ENCODE results near the gene MAN1B1. TPM values are rescaled to one million over a fixed set of nuclear protein-coding genes. Genes with fewer than 3 reads are reported as not detected.
A peak's percentile ranks its signal among the peaks of the same experiment; 100 is the strongest.

Gene MAN1B1
- total RNA-seq, 2 donors from 2014 or later: 67.4 to 107 TPM

GRCh38 chr9:137111788-137112563 lies 25.2 kb downstream of the MAN1B1 start:
- 91% methylated on average over 19 of the region's 35 CpGs for WGBS
- no peak overlapping the region for H3K27ac ChIP-seq
- intact Hi-C loops (cut with DNase I): no loop called here
- H3K9me3 ChIP-seq: no peaks in the 10 kb centered on the region
- DNase-seq (ENCODE audit: low spot score): no peak
- no peaks in the 10 kb centered on the region for H3K27me3 ChIP-seq (replicated peaks; ENCODE audit: insufficient read depth)
- H3K4me1 ChIP-seq (replicated peaks): no peaks in the 10 kb centered on the region
- H3K4me3 ChIP-seq: no peak overlapping the region
- peaks cover 0 to 15% of the 10 kb centered on the region in 2 donors for H3K36me3 ChIP-seq
- TF ChIP-seq POLR2AphosphoS5 (IDR thresholded peaks at IDR 0.05): no peak
- no peak for TF ChIP-seq POLR2A (IDR thresholded peaks at IDR 0.05)
- TF ChIP-seq CTCF (IDR thresholded peaks at IDR 0.05): no peak

DNA sequence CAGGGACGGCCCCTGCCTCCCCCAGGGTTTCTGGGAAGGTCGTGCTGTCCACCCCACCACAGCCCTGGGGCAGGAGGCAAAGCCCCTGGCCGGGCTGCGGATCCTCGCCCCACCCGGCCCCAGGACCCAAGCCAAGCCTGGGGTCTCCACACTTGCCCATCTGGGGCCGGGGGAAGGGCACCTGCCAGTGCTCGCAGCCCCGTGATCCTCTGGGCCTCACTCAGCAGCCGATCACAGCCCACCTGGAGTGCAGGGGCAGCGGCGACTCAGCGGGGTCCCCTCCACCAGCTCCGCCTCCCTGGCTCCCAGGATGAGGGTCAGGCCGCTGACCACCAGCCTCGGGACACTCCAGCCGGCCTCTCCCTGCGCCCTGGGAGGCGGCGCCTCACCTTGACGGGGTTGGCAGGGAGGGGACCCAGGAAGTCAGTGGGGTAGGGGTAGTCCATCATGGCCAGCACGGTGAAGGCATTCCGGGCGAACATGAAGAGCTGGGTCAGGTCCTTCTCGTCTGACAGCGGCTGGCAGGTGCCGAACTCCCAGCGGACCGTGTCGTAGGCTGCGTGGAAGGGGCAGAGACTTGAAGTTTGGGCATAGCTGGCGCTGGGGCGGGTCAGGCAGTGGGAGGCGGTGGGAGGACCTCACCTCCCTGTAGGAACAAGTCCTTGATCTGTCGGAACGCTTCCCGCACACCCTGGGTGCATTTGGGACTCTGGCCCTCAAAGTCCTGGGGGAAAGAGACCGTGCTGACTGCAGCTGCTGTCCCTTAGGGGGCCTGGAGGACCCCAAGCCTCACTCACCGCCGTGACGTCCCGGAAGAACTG lies 26.0 kb downstream of the MAN1B1 start:
- intact Hi-C loops (cut with DNase I): no loop called here
- Histone ChIP-seq H3K27me3 (replicated peaks; ENCODE audit: insufficient read depth) (no peaks in the 10 kb centered on the region), H3K4me3 (no peak overlapping the region), H3K9me3 (no peaks in the 10 kb centered on the region), H3K36me3 (peaks cover 0 to 7% of the 10 kb centered on the region in 2 donors), H3K4me1 (replicated peaks) (no peaks in the 10 kb centered on the region), H3K27ac (no peak overlapping the region)
- WGBS: 93% methylated on average over 28 of the region's 42 CpGs
- no peak for DNase-seq (ENCODE audit: low spot score)
- TF ChIP-seq CTCF (IDR thresholded peaks at IDR 0.05) (no peak), POLR2AphosphoS5 (IDR thresholded peaks at IDR 0.05) (no peak), POLR2A (IDR thresholded peaks at IDR 0.05) (no peak)

DNA sequence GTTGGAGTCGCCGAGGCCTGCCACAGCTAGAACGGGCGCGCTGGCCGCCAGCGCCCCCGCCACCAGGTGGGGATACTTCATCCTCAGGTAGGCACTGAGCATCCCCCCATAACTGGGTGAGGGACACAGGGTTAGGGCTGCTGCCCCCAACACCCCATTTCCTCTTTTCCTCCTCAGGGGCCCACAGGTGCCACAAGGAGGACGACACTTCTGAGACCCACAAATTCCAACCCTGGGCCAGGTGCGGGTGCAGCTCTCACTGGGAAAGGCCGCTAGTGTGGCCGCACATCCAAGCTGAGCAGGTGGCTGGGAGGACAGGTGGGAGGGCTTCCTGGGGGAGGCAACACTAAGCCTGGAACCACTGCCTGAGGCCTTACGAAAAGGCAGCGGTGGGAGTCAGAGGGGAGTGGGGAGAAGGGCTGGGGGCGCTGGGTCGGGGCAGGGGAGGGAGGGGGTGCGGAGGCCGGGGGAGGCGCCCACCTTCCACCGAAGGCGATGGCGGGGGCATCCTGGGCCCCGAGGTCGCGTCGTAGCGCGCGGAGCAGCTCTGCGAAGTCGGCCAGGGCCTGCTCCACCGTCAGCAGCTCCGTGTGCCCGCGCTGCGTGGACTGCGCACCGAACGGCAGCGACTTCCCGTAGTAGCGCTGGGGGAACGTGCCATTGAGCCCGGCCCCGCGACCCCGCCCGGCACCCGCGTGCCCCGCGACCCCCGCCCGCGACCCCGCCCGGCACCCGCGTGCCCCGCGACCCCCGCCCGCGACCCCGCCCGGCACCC lies 26.8 kb downstream of the MAN1B1 start:
- intact Hi-C loops (cut with DNase I): no loop called here
- 46% methylated on average over 42 of the region's 66 CpGs for WGBS
- H3K27ac ChIP-seq: no peak overlapping the region
- DNase-seq (ENCODE audit: low spot score): no peak
- peak overlapping the region in 1 of 2 donors; percentile 67 for H3K4me3 ChIP-seq
- no peaks in the 10 kb centered on the region for H3K27me3 ChIP-seq (replicated peaks; ENCODE audit: insufficient read depth)
- TF ChIP-seq CTCF (IDR thresholded peaks at IDR 0.05) (no peak), POLR2A (IDR thresholded peaks at IDR 0.05) (no peak), POLR2AphosphoS5 (IDR thresholded peaks at IDR 0.05) (no peak)
- H3K9me3 ChIP-seq: no peaks in the 10 kb centered on the region
- H3K4me1 ChIP-seq (replicated peaks): no peaks in the 10 kb centered on the region
- H3K36me3 ChIP-seq: no peaks in the 10 kb centered on the region

DNA sequence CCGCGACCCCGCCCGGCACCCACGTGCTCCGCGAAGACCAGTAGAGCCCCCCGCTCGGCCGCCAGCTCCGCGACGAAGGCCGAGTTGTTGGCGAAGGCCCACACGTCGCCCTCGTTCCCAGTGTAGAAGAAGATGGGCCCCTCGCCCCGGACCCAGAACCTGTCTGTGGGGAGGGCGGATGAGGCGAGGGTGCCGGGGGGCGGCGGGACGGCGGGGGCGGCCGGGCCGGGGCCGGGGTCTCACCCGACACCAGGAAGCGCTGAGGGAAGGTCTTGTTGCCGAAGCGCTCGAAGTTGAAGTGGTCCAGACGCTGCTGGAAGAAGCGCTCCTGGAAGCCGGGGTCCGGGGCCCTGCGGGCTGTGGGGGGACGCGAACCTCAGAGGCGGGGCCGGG lies 27.4 kb downstream of the MAN1B1 start:
- H3K27me3 ChIP-seq (replicated peaks; ENCODE audit: insufficient read depth): no peaks in the 10 kb centered on the region
- 0% methylated on average over 27 of the region's 45 CpGs for WGBS
- H3K9me3 ChIP-seq: no peaks in the 10 kb centered on the region
- TF ChIP-seq POLR2AphosphoS5 (IDR thresholded peaks at IDR 0.05) (no peak), CTCF (IDR thresholded peaks at IDR 0.05) (no peak), POLR2A (IDR thresholded peaks at IDR 0.05) (no peak)
- no peak for DNase-seq (ENCODE audit: low spot score)
- intact Hi-C loops (cut with DNase I): no loop called here
- no peaks in the 10 kb centered on the region for H3K4me1 ChIP-seq (replicated peaks)
- peak overlapping the region in 1 of 2 donors; percentile 47 for H3K27ac ChIP-seq
- no peaks in the 10 kb centered on the region for H3K36me3 ChIP-seq
- H3K4me3 ChIP-seq: peak overlapping the region; percentile 50 to 67

Measured in prostate gland (tissue), 2 donors.